GM12865 (cell line): ENCODE results near the gene LTBP3.

Experiments
- DNase-seq: peaks from one replicate; pipeline ENCODE4 v3.0.0; 2010; ENCODE audit warnings: low read depth
- H3K4me3 ChIP-seq: 2 replicates; pipeline ENCODE4 v1.5.1; 2011; ENCODE audit warnings: mild to moderate bottlenecking, low read depth, low read length, control low read depth
- CTCF ChIP-seq: IDR thresholded peaks from 2 replicates; pipeline ENCODE4 v1.5.1; 2011; ENCODE audit warnings: low read length, control low read depth, low read depth, inconsistent platforms; ENCODE audit not compliant: insufficient read depth; ENCODE audit errors: missing control alignments

LTBP3 gene

GRCh38 chr11:65584723-65585171 is 26.6 kb upstream of the LTBP3 start:
- DNase-seq, result no peak
- TF ChIP-seq CTCF, result no peak
- no peak overlapping the region for H3K4me3 ChIP-seq

GRCh38 chr11:65584106-65584505 is 25.9 kb upstream of the LTBP3 start:
- DNase-seq, result no peak
- TF ChIP-seq CTCF, result no peak
- no peak overlapping the region for H3K4me3 ChIP-seq

- DNase-seq, result no peak
- no peak overlapping the region for H3K4me3 ChIP-seq
- no peak for TF ChIP-seq CTCF
These were observed 25.4 kb upstream of the LTBP3 start for GRCh38 chr11:65583589-65583988.

GRCh38 chr11:65581928-65582327 is 23.8 kb upstream of the LTBP3 start:
- DNase-seq, result no peak
- TF ChIP-seq CTCF, result no peak
- no peak overlapping the region for H3K4me3 ChIP-seq

- H3K4me3 ChIP-seq, result no peak overlapping the region
- DNase-seq, result no peak
- TF ChIP-seq CTCF, result no peak
These were observed 22.6 kb upstream of the LTBP3 start for GRCh38 chr11:65580756-65581155.

GRCh38 chr11:65580031-65580692 is 22.0 kb upstream of the LTBP3 start:
- TF ChIP-seq CTCF, result no peak
- no peak overlapping the region for H3K4me3 ChIP-seq
- no peak for DNase-seq

- no peak for DNase-seq
These were observed 21.1 kb upstream of the LTBP3 start for GRCh38 chr11:65579291-65579690.

More at GRCh38 chr11:65579291-65579690, 21.1 kb upstream of the LTBP3 start:
- TF ChIP-seq CTCF, result no peak
- no peak overlapping the region for H3K4me3 ChIP-seq
